Activated CD4-positive, alpha-beta T cell treated with anti-CD3 and anti-CD28 coated beads, Interleukin-2, amount 10 ng/mL, durations not matched to agents 24 days and 14 days (primary cell): ENCODE data around the gene XPO1. TPM values are rescaled to one million over a fixed set of nuclear protein-coding genes. Genes with fewer than 3 reads are reported as not detected.
A peak's percentile ranks its signal among the peaks of the same experiment; 100 is the strongest.
"Not testable (repeated sequence)": the region's sequence is repeated elsewhere in the genome, so short reads cannot be mapped to it uniquely, and the experiment has no call there.

Experiments
- DNase-seq: peaks from one replicate; pipeline ENCODE4 v3.0.0; 2022
- H3K27ac Mint-ChIP-seq: one replicate; pipeline ENCODE4 v1.8.0; 2022; ENCODE audit warnings: mild to moderate bottlenecking, mixed read lengths
- H3K27me3 Mint-ChIP-seq: one replicate; pipeline ENCODE4 v1.8.0; 2022; ENCODE audit warnings: mixed read lengths
- H3K36me3 Mint-ChIP-seq: one replicate; pipeline ENCODE4 v1.8.0; 2022; ENCODE audit warnings: low read depth, mild to moderate bottlenecking, mixed read lengths
- H3K4me1 Mint-ChIP-seq: one replicate; pipeline ENCODE4 v1.8.0; 2021; ENCODE audit warnings: mixed read lengths
- H3K4me3 Mint-ChIP-seq: one replicate; pipeline ENCODE4 v1.8.0; 2022; ENCODE audit warnings: mild to moderate bottlenecking, moderate library complexity, mixed read lengths
- H3K9me3 Mint-ChIP-seq: one replicate; pipeline ENCODE4 v1.8.0; 2021; ENCODE audit warnings: mixed read lengths
- intact Hi-C: fragments of 100-400 bp; cut with micrococcal nuclease; formaldehyde crosslinking; loops from one replicate; pipeline ENCODE4 v1.15.1; 2023
- total RNA-seq: library from RNA; stranded (reverse); gene quantifications from 2 replicates; pipeline ENCODE4 v1.2.3, GENCODE V29; 2022

XPO1 gene
- total RNA-seq, 1 donor from 2014 or later: 230 TPM

- DNase-seq, H3K27me3 Mint-ChIP-seq, H3K27ac Mint-ChIP-seq, H3K4me3 Mint-ChIP-seq, intact Hi-C loops, H3K9me3 Mint-ChIP-seq: not testable (repeated sequence)
- Mint-ChIP-seq H3K36me3 (peaks cover 45% of the 10 kb centered on the region), H3K4me1 (peaks cover 12% of the 10 kb centered on the region)
Observed at GRCh38 chr2:61446971-61447370, 91.2 kb downstream of the XPO1 start.

GRCh38 chr2:61443342-61444041 lies 94.7 kb downstream of the XPO1 start:
- Mint-ChIP-seq H3K4me1 (peaks cover 24% of the 10 kb centered on the region), H3K4me3 (no peak overlapping the region), H3K27me3 (no peaks in the 10 kb centered on the region), H3K9me3 (no peaks in the 10 kb centered on the region), H3K36me3 (peaks cover 27% of the 10 kb centered on the region), H3K27ac (no peak overlapping the region)
- DNase-seq: no peak
- intact Hi-C loops: no loop called here

- H3K4me1 Mint-ChIP-seq: peaks cover 39% of the 10 kb centered on the region
- intact Hi-C loops: no loop called here
- H3K27me3 Mint-ChIP-seq: no peaks in the 10 kb centered on the region
Observed at GRCh38 chr2:61439241-61440002, 98.7 kb downstream of the XPO1 start.

GRCh38 chr2:61438670-61439069 lies 99.5 kb downstream of the XPO1 start:
- no peak overlapping the region for H3K4me3 Mint-ChIP-seq

More at GRCh38 chr2:61439241-61440002, 98.7 kb downstream of the XPO1 start:
- H3K9me3 Mint-ChIP-seq: peaks cover 6% of the 10 kb centered on the region
- H3K36me3 Mint-ChIP-seq: peaks cover 30% of the 10 kb centered on the region
- no peak for DNase-seq
- no peak overlapping the region for H3K4me3 Mint-ChIP-seq
- no peak overlapping the region for H3K27ac Mint-ChIP-seq

GRCh38 chr2:61437170-61437569 lies 101.0 kb downstream of the XPO1 start:
- intact Hi-C loops: no loop called here
- H3K27ac Mint-ChIP-seq: no peak overlapping the region
- peaks cover 6% of the 10 kb centered on the region for H3K9me3 Mint-ChIP-seq
- no peaks in the 10 kb centered on the region for H3K27me3 Mint-ChIP-seq
- no peak for DNase-seq
- H3K4me1 Mint-ChIP-seq: peaks cover 48% of the 10 kb centered on the region
- peaks cover 21% of the 10 kb centered on the region for H3K36me3 Mint-ChIP-seq
- no peak overlapping the region for H3K4me3 Mint-ChIP-seq

More at GRCh38 chr2:61438670-61439069, 99.5 kb downstream of the XPO1 start:
- H3K27ac Mint-ChIP-seq: no peak overlapping the region
- H3K27me3 Mint-ChIP-seq: no peaks in the 10 kb centered on the region
- no peak for DNase-seq
- peaks cover 28% of the 10 kb centered on the region for H3K36me3 Mint-ChIP-seq
- intact Hi-C loops: no loop called here
- H3K9me3 Mint-ChIP-seq: peaks cover 6% of the 10 kb centered on the region
- H3K4me1 Mint-ChIP-seq: peaks cover 46% of the 10 kb centered on the region

GRCh38 chr2:61436092-61436491 lies 102.1 kb downstream of the XPO1 start:
- intact Hi-C loops: no loop called here
- Mint-ChIP-seq H3K36me3 (peaks cover 18% of the 10 kb centered on the region), H3K4me1 (peaks cover 43% of the 10 kb centered on the region), H3K4me3 (peak overlapping the region; percentile 6), H3K9me3 (peaks cover 6% of the 10 kb centered on the region), H3K27me3 (no peaks in the 10 kb centered on the region), H3K27ac (no peak overlapping the region)
- no peak for DNase-seq

- no peak for DNase-seq
- peaks cover 20% of the 10 kb centered on the region for H3K36me3 Mint-ChIP-seq
- H3K9me3 Mint-ChIP-seq: peaks cover 6% of the 10 kb centered on the region
- intact Hi-C loops: no loop called here
- no peaks in the 10 kb centered on the region for H3K27me3 Mint-ChIP-seq
- H3K4me3 Mint-ChIP-seq: no peak overlapping the region
- no peak overlapping the region for H3K27ac Mint-ChIP-seq
- peaks cover 43% of the 10 kb centered on the region for H3K4me1 Mint-ChIP-seq
Observed at GRCh38 chr2:61435291-61435690, 102.9 kb downstream of the XPO1 start.

GRCh38 chr2:61434314-61434713 lies 103.8 kb downstream of the XPO1 start:
- H3K36me3 Mint-ChIP-seq: peaks cover 20% of the 10 kb centered on the region
- peaks cover 38% of the 10 kb centered on the region for H3K4me1 Mint-ChIP-seq
- DNase-seq: no peak
- peaks cover 6% of the 10 kb centered on the region for H3K9me3 Mint-ChIP-seq
- H3K4me3 Mint-ChIP-seq: no peak overlapping the region
- H3K27ac Mint-ChIP-seq: no peak overlapping the region
- intact Hi-C loops: no loop called here
- H3K27me3 Mint-ChIP-seq: no peaks in the 10 kb centered on the region

- Mint-ChIP-seq H3K4me3 (no peak overlapping the region), H3K4me1 (peaks cover 34% of the 10 kb centered on the region), H3K9me3 (peaks cover 6% of the 10 kb centered on the region), H3K36me3 (peaks cover 18% of the 10 kb centered on the region), H3K27ac (no peak overlapping the region), H3K27me3 (no peaks in the 10 kb centered on the region)
- intact Hi-C loops: no loop called here
- no peak for DNase-seq
Observed at GRCh38 chr2:61433606-61434005, 104.5 kb downstream of the XPO1 start.

GRCh38 chr2:61432990-61433389 lies 105.2 kb downstream of the XPO1 start:
- H3K27me3 Mint-ChIP-seq: no peaks in the 10 kb centered on the region
- DNase-seq: no peak
- H3K36me3 Mint-ChIP-seq: peaks cover 14% of the 10 kb centered on the region
- H3K9me3 Mint-ChIP-seq: peaks cover 6% of the 10 kb centered on the region
- no peak overlapping the region for H3K27ac Mint-ChIP-seq
- intact Hi-C loops: no loop called here
- H3K4me1 Mint-ChIP-seq: peaks cover 35% of the 10 kb centered on the region
- H3K4me3 Mint-ChIP-seq: no peak overlapping the region

- H3K27me3 Mint-ChIP-seq: no peaks in the 10 kb centered on the region
- no peak for DNase-seq
- peaks cover 3% of the 10 kb centered on the region for H3K36me3 Mint-ChIP-seq
- no peak overlapping the region for H3K27ac Mint-ChIP-seq
- H3K9me3 Mint-ChIP-seq: no peaks in the 10 kb centered on the region
- H3K4me3 Mint-ChIP-seq: no peak overlapping the region
- peaks cover 34% of the 10 kb centered on the region for H3K4me1 Mint-ChIP-seq
- intact Hi-C loops: no loop called here
Observed at GRCh38 chr2:61431345-61431744, 106.8 kb downstream of the XPO1 start.

Other genes with a start within 250 kb of the XPO1 start
- 84.3 and 93.8 TPM in 2 replicates for gene USP34, start 67.3 kb downstream of the XPO1 start, total RNA-seq